Measurements from ENCODE around the gene MYO7A. TPM values are rescaled to one million over a fixed set of nuclear protein-coding genes. Genes with fewer than 3 reads are reported as not detected.

The MYO7A gene
- total RNA-seq, 4 donors from 2014 or later, result 13.4 to 29.9 (median 18.0) TPM

DNA sequence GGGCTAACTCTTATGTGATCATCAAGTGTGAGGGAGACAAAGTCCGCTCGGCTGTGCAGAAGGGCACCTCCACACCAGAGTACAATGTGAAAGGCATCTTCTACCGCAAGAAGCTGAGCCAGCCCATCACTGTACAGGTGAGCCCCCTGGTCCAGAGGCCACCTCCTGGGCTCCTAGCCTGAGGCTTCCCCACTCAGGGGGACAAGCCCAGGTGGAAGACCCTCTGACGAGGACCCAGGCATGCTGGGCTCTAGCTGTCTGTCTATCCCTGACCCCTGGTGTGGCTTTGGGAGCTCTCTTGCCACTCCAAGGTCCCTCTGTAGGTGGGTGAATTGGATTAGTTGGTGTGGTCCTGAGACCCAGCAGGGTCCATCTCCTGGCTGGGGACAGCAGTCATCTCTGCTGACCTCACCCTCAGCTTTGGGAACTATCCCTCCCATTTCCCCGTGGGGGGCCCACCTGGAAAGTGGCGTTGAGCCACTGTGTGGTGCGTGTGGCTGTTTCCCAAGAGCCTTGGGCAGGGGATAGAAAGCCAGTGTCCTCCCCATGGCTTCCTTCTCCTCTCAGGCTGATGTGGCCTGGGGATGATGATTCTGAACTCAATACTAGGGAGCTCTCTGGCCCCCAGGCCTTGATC, 5.4 kb upstream of the MYO7A start:
- TF ChIP-seq, protein P1, sequence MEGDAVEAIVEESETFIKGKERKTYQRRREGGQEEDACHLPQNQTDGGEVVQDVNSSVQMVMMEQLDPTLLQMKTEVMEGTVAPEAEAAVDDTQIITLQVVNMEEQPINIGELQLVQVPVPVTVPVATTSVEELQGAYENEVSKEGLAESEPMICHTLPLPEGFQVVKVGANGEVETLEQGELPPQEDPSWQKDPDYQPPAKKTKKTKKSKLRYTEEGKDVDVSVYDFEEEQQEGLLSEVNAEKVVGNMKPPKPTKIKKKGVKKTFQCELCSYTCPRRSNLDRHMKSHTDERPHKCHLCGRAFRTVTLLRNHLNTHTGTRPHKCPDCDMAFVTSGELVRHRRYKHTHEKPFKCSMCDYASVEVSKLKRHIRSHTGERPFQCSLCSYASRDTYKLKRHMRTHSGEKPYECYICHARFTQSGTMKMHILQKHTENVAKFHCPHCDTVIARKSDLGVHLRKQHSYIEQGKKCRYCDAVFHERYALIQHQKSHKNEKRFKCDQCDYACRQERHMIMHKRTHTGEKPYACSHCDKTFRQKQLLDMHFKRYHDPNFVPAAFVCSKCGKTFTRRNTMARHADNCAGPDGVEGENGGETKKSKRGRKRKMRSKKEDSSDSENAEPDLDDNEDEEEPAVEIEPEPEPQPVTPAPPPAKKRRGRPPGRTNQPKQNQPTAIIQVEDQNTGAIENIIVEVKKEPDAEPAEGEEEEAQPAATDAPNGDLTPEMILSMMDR (IDR thresholded peaks at IDR 0.05), result no peak
- ATAC-seq (ENCODE audit: low FRiP score) (no peak), DNase-seq (ENCODE audit: low spot score) (no peak)

DNA sequence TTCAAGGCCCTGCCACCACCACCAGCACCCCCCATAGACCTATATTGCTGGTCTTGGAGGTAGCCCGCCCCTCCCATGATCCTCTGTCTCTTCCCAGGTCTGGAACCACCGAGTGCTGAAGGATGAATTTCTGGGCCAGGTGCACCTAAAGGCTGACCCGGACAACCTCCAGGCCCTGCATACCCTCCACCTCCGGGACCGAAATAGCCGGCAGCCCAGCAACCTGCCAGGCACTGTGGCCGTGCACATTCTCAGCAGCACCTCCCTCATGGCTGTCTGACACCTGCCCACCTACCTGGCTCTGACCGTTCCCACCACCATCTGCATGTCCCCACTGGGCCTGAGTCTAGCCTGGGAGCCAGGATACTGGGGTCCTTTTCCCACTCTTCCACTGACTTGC, 4.5 kb upstream of the MYO7A start:
- TF ChIP-seq, protein P1 (IDR thresholded peaks at IDR 0.05), result no peak
- no peak for DNase-seq (ENCODE audit: low spot score)

DNA sequence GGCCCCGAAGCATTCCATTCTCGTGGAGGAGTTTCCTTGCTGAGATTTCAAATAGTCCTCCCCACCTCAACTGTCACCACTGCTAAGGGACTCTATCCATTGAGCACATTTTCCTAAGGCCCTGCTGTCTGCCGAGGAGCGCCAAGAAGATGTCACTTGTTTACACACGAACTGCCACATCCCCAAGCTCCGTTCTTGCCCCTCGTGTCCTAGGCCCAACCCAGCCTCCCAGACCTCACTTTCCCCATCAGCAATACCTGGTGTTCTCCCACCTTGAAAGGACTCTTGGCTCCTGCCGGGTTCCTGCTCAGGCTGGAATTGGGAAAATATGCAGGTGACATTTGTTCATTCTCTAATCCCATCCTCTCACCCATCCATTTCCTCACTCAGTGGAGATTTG, 4.0 kb upstream of the MYO7A start:
- DNase-seq (ENCODE audit: low spot score), result no peak
- TF ChIP-seq, protein P1 (IDR thresholded peaks at IDR 0.05), result no peak
- no peak for ATAC-seq (ENCODE audit: low FRiP score)

More for the DNA sequence above, 4.5 kb upstream of the MYO7A start:
- ATAC-seq (ENCODE audit: low FRiP score), result no peak

DNA sequence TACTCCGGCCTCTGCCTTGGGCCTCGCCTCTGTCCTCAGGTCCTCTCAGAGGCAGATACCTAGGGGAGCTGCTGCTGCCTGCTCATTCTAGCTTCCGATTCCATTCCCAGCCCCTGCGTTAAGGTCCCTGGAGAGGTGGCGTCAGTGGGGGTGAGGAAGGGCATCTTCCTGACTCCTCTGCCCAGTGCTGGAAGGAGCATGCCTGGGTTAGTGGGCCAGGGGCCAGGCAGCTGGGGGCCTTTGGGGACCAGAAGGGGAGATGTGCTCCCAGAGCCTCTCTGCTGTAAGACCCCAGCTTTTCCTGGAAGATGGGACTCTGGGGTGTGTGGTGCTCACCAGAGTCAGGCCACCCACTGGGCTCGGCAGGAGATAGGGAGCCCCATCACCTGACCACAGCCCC, 3.6 kb upstream of the MYO7A start:
- DNase-seq (ENCODE audit: low spot score) (no peak), ATAC-seq (ENCODE audit: low FRiP score) (no peak)
- TF ChIP-seq, protein P1 (IDR thresholded peaks at IDR 0.05), result no peak

DNA sequence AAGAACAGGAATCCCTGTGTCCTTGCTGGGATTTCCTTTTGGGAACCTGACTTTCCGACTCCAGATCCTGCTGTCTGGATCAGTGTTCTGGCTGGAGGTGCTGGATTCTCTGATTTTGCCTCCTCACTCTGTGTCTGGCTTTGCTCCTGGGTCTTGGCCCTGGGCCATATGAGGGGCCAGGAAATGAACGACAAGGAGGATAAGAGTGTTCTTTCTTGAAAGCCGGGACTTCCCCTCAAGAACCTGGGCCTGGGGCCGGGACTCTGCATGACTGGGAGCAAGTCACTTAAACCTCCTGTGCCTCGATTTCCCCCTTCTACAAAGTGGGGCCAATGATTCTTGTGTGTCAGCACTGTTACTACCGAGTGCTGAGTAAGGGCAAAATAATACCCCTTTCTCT, 2.9 kb upstream of the MYO7A start:
- ATAC-seq (ENCODE audit: low FRiP score), result no peak
- TF ChIP-seq, protein P1 (IDR thresholded peaks at IDR 0.05), result no peak
- no peak for DNase-seq (ENCODE audit: low spot score)

DNA sequence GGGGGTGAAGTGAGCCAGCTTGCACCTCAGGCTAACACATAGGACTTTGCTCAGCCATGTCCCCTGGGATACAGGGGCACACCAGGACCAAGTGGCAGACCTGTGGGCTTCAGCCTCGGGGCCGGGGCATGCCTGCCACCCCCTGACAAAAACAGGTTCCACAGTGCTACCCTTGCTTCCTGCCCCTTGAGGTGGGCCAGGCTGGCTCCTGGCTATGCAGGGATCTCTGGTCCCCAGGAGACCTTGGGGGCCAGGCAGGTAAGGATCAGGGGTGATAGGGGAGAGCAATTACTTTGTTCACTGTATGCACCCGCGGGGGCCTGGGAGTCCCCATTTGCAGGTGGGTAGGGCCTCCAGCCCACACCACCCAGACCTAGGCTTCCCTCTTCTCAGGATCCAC, 2.4 kb upstream of the MYO7A start:
- ATAC-seq (ENCODE audit: low FRiP score) (no peak), DNase-seq (ENCODE audit: low spot score) (no peak)
- TF ChIP-seq, protein P1 (IDR thresholded peaks at IDR 0.05), result no peak

DNA sequence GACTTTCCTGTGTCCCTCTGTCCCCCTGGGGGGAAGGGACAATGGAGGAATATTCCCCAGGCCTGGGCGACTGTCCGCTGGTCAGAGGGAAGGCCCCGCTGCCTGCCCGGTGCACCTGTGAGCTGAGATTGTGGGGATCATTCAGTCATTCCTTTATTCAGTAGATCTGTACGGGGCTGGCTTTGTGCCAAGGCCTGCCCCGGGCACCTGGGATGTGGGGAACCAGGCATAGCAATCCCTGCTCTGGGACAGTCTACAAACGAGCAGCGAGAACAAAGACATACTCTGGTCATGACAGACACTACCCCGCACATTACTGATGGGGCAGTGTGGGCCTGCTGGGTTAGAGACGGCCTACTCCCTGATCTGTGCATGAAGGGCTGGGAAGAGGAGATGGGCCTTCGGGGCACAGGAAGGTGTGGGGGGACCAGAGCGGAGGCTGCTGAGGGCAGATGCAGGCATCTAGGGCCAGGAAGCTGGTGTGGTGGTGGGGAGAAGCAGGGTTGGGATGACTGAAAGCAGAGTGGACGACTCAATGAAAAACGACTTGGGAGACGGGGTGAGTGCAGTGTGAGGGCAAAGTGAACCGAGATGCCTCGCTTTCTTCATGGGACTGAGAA, 1.8 kb upstream of the MYO7A start:
- DNase-seq (ENCODE audit: low spot score), result no peak
- ATAC-seq (ENCODE audit: low FRiP score), result no peak
- TF ChIP-seq, protein P1 (IDR thresholded peaks at IDR 0.05), result no peak

Measured in omental fat pad (tissue), 4 donors.